ENCODE data around the gene RAB20.

GRCh38 chr13:110484290-110485048 is 77.1 kb downstream of the RAB20 start:
- TF ChIP-seq ZBTB33 (IDR thresholded peaks at IDR 0.05) (no peak), CTCF (IDR thresholded peaks at IDR 0.05; ENCODE audit: low read depth, low read length, missing input control) (no peak), YY1 (IDR thresholded peaks at IDR 0.05) (no peak), RXRA (IDR thresholded peaks at IDR 0.05) (no peak)

Data from liver (tissue), 3 donors.